SK-N-MC (cell line): ENCODE results near the gene RAB11B.
"Not testable (repeated sequence)": the region's sequence is repeated elsewhere in the genome, so short reads cannot be mapped to it uniquely, and the experiment has no call there.

Source experiments
- EZH2 ChIP-seq: fragments of 200-600 bp; sonication (generic); IDR thresholded peaks from one replicate; pipeline ENCODE4 v1.6.1; 2017; ENCODE audit warnings: antibody characterized with exemption
- POLR2AphosphoS5 ChIP-seq: IDR thresholded peaks from 2 replicates; pipeline ENCODE4 v1.6.1; 2012; ENCODE audit warnings: mild to moderate bottlenecking, low read depth, low read length, borderline replicate concordance

- not testable (repeated sequence) for TF ChIP-seq EZH2, POLR2AphosphoS5
Observed at GRCh38 chr19:8444140-8444676, 54.0 kb downstream of the RAB11B start.
